ENCODE measurements around the gene RGS8. TPM values are rescaled to one million over a fixed set of nuclear protein-coding genes. Genes with fewer than 3 reads are reported as not detected.
"Not testable (repeated sequence)": the region's sequence is repeated elsewhere in the genome, so short reads cannot be mapped to it uniquely, and the experiment has no call there.

The RGS8 gene
- total RNA-seq, 2 experiments from 2014 or later: not detected

GRCh38 chr1:182698971-182699370 is 14.6 kb upstream of the RGS8 start:
- H3K36me3 Mint-ChIP-seq (ENCODE audit: low read depth): no peaks in the 10 kb centered on the region
- H3K27ac Mint-ChIP-seq: no peak overlapping the region
- no peaks in the 10 kb centered on the region for H3K4me1 Mint-ChIP-seq (ENCODE audit: low read depth)
- peaks cover 17% of the 10 kb centered on the region for H3K27me3 Mint-ChIP-seq (ENCODE audit: low read depth)
- CTCF ChIA-PET: interaction anchor here (1.4 kb wide), 1 partner anchor 84 kb away, joined by 4 read pairs; no protein-coding TSS in a partner anchor
- intact Hi-C loops (cut with micrococcal nuclease): no loop called here
- H3K4me3 Mint-ChIP-seq: no peak overlapping the region
- DNase-seq: no peak
- H3K9me3 Mint-ChIP-seq: peaks cover 2% of the 10 kb centered on the region

GRCh38 chr1:182693139-182693538 is 8.8 kb upstream of the RGS8 start:
- intact Hi-C loops (cut with micrococcal nuclease); H3K4me1 Mint-ChIP-seq (ENCODE audit: low read depth); H3K27me3 Mint-ChIP-seq (ENCODE audit: low read depth); H3K4me3 Mint-ChIP-seq; DNase-seq; CTCF ChIA-PET; H3K27ac Mint-ChIP-seq; H3K36me3 Mint-ChIP-seq (ENCODE audit: low read depth): not testable (repeated sequence)
- peaks cover 20% of the 10 kb centered on the region for H3K9me3 Mint-ChIP-seq

GRCh38 chr1:182690886-182691443 is 6.6 kb upstream of the RGS8 start:
- intact Hi-C loops (cut with micrococcal nuclease): no loop called here
- Mint-ChIP-seq H3K27me3 (ENCODE audit: low read depth) (peaks cover 3% of the 10 kb centered on the region), H3K27ac (no peak overlapping the region), H3K4me1 (ENCODE audit: low read depth) (peaks cover 4% of the 10 kb centered on the region), H3K9me3 (peaks cover 20% of the 10 kb centered on the region), H3K36me3 (ENCODE audit: low read depth) (peaks cover 4% of the 10 kb centered on the region), H3K4me3 (no peak overlapping the region)
- no peak for DNase-seq
- CTCF ChIA-PET: interaction anchor here (1.0 to 1.8 kb wide), 3 partner anchors 9 to 95 kb away, joined by 3 to 5 read pairs (median 4); no protein-coding TSS in a partner anchor

GRCh38 chr1:182688436-182689205 is 4.2 kb upstream of the RGS8 start:
- peaks cover 15% of the 10 kb centered on the region for H3K9me3 Mint-ChIP-seq
- H3K27me3 Mint-ChIP-seq (ENCODE audit: low read depth): peaks cover 6% of the 10 kb centered on the region
- H3K4me1 Mint-ChIP-seq (ENCODE audit: low read depth): peaks cover 4% of the 10 kb centered on the region
- DNase-seq: no peak
- intact Hi-C loops (cut with micrococcal nuclease): no loop called here
- H3K4me3 Mint-ChIP-seq: no peak overlapping the region
- no peak overlapping the region for H3K27ac Mint-ChIP-seq
- CTCF ChIA-PET: interaction anchor here (1.0 kb wide), 1 partner anchor 12 kb away, joined by 3 read pairs; no protein-coding TSS in a partner anchor
- peaks cover 4% of the 10 kb centered on the region for H3K36me3 Mint-ChIP-seq (ENCODE audit: low read depth)

- H3K4me1 Mint-ChIP-seq (ENCODE audit: low read depth): peaks cover 7% of the 10 kb centered on the region
- no peak for DNase-seq
- peaks cover 7% of the 10 kb centered on the region for H3K9me3 Mint-ChIP-seq
- no peak overlapping the region for H3K4me3 Mint-ChIP-seq
- H3K36me3 Mint-ChIP-seq (ENCODE audit: low read depth): no peaks in the 10 kb centered on the region
- H3K27ac Mint-ChIP-seq: no peak overlapping the region
- intact Hi-C loops (cut with micrococcal nuclease): no loop called here
- H3K27me3 Mint-ChIP-seq (ENCODE audit: low read depth): peaks cover 13% of the 10 kb centered on the region
- CTCF ChIA-PET: no interaction called here
These were observed 3.0 kb upstream of the RGS8 start for GRCh38 chr1:182687361-182687760.

- CTCF ChIA-PET: interaction anchor here (0.9 kb wide), 1 partner anchor 9 kb away, joined by 3 read pairs; no protein-coding TSS in a partner anchor
- no peak for DNase-seq
- H3K36me3 Mint-ChIP-seq (ENCODE audit: low read depth): no peaks in the 10 kb centered on the region
These were observed 2.1 kb upstream of the RGS8 start for GRCh38 chr1:182686446-182686845.

GRCh38 chr1:182685215-182685614 is 828 bp upstream of the RGS8 start:
- peaks cover 14% of the 10 kb centered on the region for H3K4me1 Mint-ChIP-seq (ENCODE audit: low read depth)
- H3K4me3 Mint-ChIP-seq: no peak overlapping the region
- CTCF ChIA-PET: interaction anchor here (0.9 kb wide), 1 partner anchor 22 kb away, joined by 3 read pairs; no protein-coding TSS in a partner anchor
- no peaks in the 10 kb centered on the region for H3K9me3 Mint-ChIP-seq
- DNase-seq: no peak
- H3K27ac Mint-ChIP-seq: no peak overlapping the region
- no peaks in the 10 kb centered on the region for H3K36me3 Mint-ChIP-seq (ENCODE audit: low read depth)
- intact Hi-C loops (cut with micrococcal nuclease): no loop called here
- H3K27me3 Mint-ChIP-seq (ENCODE audit: low read depth): peaks cover 13% of the 10 kb centered on the region

More at GRCh38 chr1:182686446-182686845, 2.1 kb upstream of the RGS8 start:
- Mint-ChIP-seq H3K4me1 (ENCODE audit: low read depth) (peaks cover 7% of the 10 kb centered on the region), H3K27ac (no peak overlapping the region), H3K9me3 (peaks cover 7% of the 10 kb centered on the region), H3K27me3 (ENCODE audit: low read depth) (peaks cover 13% of the 10 kb centered on the region), H3K4me3 (no peak overlapping the region)
- intact Hi-C loops (cut with micrococcal nuclease): no loop called here

GRCh38 chr1:182682898-182683501 is 1.4 kb downstream of the RGS8 start:
- H3K9me3 Mint-ChIP-seq: no peaks in the 10 kb centered on the region
- H3K4me3 Mint-ChIP-seq: no peak overlapping the region
- CTCF ChIA-PET: interaction anchor here (0.6 to 1.2 kb wide), 2 partner anchors 100 to 1664 kb away, joined by 3 to 4 read pairs; no protein-coding TSS in a partner anchor
- DNase-seq: no peak
- peaks cover 11% of the 10 kb centered on the region for H3K4me1 Mint-ChIP-seq (ENCODE audit: low read depth)
- H3K36me3 Mint-ChIP-seq (ENCODE audit: low read depth): no peaks in the 10 kb centered on the region
- no peak overlapping the region for H3K27ac Mint-ChIP-seq
- H3K27me3 Mint-ChIP-seq (ENCODE audit: low read depth): peaks cover 10% of the 10 kb centered on the region
- intact Hi-C loops (cut with micrococcal nuclease): no loop called here

GRCh38 chr1:182682406-182682805 is 2.0 kb downstream of the RGS8 start:
- H3K27ac Mint-ChIP-seq: no peak overlapping the region
- intact Hi-C loops (cut with micrococcal nuclease): no loop called here
- H3K9me3 Mint-ChIP-seq: no peaks in the 10 kb centered on the region
- peaks cover 10% of the 10 kb centered on the region for H3K27me3 Mint-ChIP-seq (ENCODE audit: low read depth)
- H3K4me1 Mint-ChIP-seq (ENCODE audit: low read depth): peaks cover 11% of the 10 kb centered on the region
- no peaks in the 10 kb centered on the region for H3K36me3 Mint-ChIP-seq (ENCODE audit: low read depth)
- no peak overlapping the region for H3K4me3 Mint-ChIP-seq
- CTCF ChIA-PET: interaction anchor here (1.2 kb wide), 1 partner anchor 101 kb away, joined by 4 read pairs; no protein-coding TSS in a partner anchor
- no peak for DNase-seq

GRCh38 chr1:182681568-182681912 is 2.8 kb downstream of the RGS8 start:
- peaks cover 10% of the 10 kb centered on the region for H3K27me3 Mint-ChIP-seq (ENCODE audit: low read depth)
- H3K9me3 Mint-ChIP-seq: no peaks in the 10 kb centered on the region
- intact Hi-C loops (cut with micrococcal nuclease): no loop called here

GRCh38 chr1:182680901-182681567 is 3.4 kb downstream of the RGS8 start:
- Mint-ChIP-seq H3K4me3 (no peak overlapping the region), H3K27me3 (ENCODE audit: low read depth) (peaks cover 10% of the 10 kb centered on the region), H3K9me3 (no peaks in the 10 kb centered on the region), H3K4me1 (ENCODE audit: low read depth) (peaks cover 11% of the 10 kb centered on the region), H3K27ac (no peak overlapping the region), H3K36me3 (ENCODE audit: low read depth) (no peaks in the 10 kb centered on the region)
- no peak for DNase-seq
- CTCF ChIA-PET: interaction anchor here (1.2 to 1.3 kb wide), 2 partner anchors 15 to 102 kb away, joined by 3 to 4 read pairs; no protein-coding TSS in a partner anchor
- intact Hi-C loops (cut with micrococcal nuclease): no loop called here

More at GRCh38 chr1:182681568-182681912, 2.8 kb downstream of the RGS8 start:
- H3K4me3 Mint-ChIP-seq: no peak overlapping the region
- H3K27ac Mint-ChIP-seq: no peak overlapping the region
- peaks cover 11% of the 10 kb centered on the region for H3K4me1 Mint-ChIP-seq (ENCODE audit: low read depth)
- CTCF ChIA-PET: interaction anchor here (1.2 to 1.3 kb wide), 2 partner anchors 15 to 101 kb away, joined by 3 to 4 read pairs; no protein-coding TSS in a partner anchor
- DNase-seq: no peak
- no peaks in the 10 kb centered on the region for H3K36me3 Mint-ChIP-seq (ENCODE audit: low read depth)

- H3K4me1 Mint-ChIP-seq (ENCODE audit: low read depth): peaks cover 11% of the 10 kb centered on the region
- no peaks in the 10 kb centered on the region for H3K36me3 Mint-ChIP-seq (ENCODE audit: low read depth)
- H3K9me3 Mint-ChIP-seq: no peaks in the 10 kb centered on the region
- DNase-seq: no peak
- no peak overlapping the region for H3K27ac Mint-ChIP-seq
- peaks cover 10% of the 10 kb centered on the region for H3K27me3 Mint-ChIP-seq (ENCODE audit: low read depth)
- intact Hi-C loops (cut with micrococcal nuclease): no loop called here
- H3K4me3 Mint-ChIP-seq: no peak overlapping the region
- CTCF ChIA-PET: interaction anchor here (1.2 to 1.3 kb wide), 2 partner anchors 14 to 102 kb away, joined by 3 to 4 read pairs; no protein-coding TSS in a partner anchor
These were observed 4.0 kb downstream of the RGS8 start for GRCh38 chr1:182680408-182680807.
